ENCODE results near the gene NUP98.
"Not testable (repeated sequence)": the region's sequence is repeated elsewhere in the genome, so short reads cannot be mapped to it uniquely, and the experiment has no call there.

NUP98 gene

DNA sequence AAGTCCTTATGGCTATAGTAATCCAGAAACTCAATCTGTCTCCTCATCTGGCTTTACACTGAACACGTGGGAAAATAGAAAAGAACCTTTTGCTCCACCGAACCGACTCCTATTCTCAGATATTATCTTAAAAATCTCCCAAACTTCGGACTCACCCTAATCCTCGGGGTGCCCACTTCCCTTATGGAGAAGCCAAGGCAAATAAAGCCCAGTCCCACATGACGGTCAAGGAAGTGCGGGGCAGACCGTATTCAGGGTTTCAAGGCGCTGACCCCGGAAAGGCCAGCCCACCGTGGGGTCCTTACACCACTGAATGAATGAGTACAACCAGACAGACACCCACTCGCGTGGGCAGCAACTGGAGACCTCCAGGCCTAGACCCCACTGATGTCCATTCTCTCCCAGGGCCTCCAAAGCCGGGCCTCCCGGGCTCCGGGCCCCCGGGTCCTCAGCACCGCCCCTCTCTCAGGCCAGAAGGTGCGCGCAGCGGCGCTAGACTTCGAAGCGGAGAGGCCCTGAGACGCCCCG lies 489 bp downstream of the NUP98 start:
- TF ChIP-seq, protein P1, sequence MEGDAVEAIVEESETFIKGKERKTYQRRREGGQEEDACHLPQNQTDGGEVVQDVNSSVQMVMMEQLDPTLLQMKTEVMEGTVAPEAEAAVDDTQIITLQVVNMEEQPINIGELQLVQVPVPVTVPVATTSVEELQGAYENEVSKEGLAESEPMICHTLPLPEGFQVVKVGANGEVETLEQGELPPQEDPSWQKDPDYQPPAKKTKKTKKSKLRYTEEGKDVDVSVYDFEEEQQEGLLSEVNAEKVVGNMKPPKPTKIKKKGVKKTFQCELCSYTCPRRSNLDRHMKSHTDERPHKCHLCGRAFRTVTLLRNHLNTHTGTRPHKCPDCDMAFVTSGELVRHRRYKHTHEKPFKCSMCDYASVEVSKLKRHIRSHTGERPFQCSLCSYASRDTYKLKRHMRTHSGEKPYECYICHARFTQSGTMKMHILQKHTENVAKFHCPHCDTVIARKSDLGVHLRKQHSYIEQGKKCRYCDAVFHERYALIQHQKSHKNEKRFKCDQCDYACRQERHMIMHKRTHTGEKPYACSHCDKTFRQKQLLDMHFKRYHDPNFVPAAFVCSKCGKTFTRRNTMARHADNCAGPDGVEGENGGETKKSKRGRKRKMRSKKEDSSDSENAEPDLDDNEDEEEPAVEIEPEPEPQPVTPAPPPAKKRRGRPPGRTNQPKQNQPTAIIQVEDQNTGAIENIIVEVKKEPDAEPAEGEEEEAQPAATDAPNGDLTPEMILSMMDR (IDR thresholded peaks at IDR 0.05; ENCODE audit: insufficient read depth, missing control alignments) = no peak
- DNase-seq (ENCODE audit: insufficient read length, low spot score) (no peak), FAIRE-seq (no peak)

DNA sequence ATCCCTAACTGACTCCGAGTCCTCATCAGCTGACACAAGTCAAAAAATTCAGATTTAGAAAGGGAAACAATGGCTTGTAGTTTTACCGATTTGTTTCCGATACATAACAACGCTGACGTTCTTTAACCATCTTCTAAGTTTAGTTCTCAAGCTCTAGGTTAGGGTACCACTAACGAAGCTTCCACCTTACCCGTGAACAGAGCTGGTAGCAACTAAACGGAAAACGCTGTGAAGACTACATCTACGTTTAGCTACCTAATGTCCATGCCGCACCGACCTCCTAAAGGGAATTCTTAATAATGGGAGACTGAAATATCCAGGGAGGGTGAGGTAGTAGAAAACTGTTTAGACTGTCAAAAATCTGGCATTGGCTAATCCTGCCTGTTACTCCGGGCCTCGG lies 1.0 kb downstream of the NUP98 start:
- TF ChIP-seq, protein P1 (IDR thresholded peaks at IDR 0.05; ENCODE audit: insufficient read depth, missing control alignments) = no peak
- FAIRE-seq (no peak), DNase-seq (ENCODE audit: insufficient read length, low spot score) (no peak)

DNA sequence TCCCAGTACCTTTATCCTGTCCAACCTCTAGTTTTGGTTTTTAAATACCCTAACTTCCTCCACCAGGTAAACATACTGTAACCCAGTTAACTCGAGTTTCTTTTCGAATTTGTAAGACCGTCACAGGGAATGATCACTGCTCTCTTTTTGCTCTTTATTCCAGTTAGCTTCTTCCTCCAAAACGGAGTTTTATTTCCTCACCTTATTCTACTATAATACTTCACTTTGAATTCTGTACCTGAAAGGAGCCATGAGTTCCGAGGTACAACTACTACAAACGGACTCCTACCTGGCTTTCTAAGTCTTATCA lies 1.4 kb downstream of the NUP98 start:
- TF ChIP-seq, protein P1 (IDR thresholded peaks at IDR 0.05; ENCODE audit: insufficient read depth, missing control alignments) = no peak

DNA sequence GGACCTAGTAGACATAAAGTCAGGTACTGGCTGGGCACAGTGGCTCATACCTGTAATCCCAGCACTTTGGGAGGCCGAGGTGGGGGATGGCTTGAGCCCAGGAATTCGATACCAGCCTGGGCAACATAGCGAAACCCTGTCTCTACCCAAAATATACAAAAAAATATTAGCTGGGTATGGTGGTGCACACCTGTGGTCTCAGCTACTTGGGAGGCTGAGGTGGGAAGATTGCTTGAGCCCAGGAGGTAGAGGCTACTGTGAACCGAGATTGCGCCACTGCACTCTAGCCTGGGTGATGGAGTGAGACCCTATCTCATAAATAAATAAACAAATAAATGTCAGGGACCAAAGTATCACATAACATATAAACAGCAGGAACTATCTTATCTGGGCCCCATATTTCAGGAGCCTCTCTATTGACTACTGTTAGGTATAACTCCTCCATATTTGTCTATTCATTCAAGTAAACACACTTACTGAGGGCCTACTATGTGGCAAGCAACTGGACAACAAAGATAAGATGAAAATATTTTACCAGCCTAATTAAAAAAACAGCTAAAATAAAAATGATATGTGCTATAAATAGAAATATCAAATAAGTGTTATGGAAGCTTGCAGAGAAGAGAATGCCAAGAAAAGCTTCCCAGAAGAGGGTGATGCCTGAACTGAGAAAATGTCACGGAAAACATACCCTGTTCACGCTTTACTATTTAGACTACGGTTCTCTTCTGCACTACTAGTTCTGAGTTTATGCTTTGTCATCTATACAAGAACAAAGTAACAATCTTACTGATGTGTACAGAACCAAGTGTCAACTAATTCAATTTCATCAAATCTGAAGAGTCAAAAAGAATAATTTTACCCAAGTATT lies 2.0 kb downstream of the NUP98 start:
- FAIRE-seq (no peak), DNase-seq (ENCODE audit: insufficient read length, low spot score) (no peak)
- TF ChIP-seq, protein P1 (IDR thresholded peaks at IDR 0.05; ENCODE audit: insufficient read depth, missing control alignments) = no peak

More for the DNA sequence above, 1.4 kb downstream of the NUP98 start:
- DNase-seq (ENCODE audit: insufficient read length, low spot score) (no peak), FAIRE-seq (no peak)

DNA sequence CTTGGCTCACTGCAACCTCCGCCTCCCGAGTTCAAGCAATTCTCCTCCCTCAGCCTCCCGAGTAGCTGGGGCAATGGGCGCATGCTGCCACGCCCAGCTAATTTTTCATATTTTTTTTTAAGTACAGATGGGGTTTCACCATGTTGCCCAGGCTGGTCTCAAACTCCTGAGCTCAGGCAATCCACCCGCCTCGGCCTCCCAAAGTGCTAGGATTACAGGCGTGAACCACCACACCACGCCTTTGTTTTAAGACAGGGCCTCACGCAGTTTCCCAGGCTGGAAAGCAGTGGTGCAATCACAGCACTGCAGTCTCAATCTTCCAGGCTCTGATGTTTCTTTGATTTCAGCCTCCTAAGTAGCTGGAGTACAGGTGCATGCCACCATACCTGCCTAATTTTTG lies 3.0 kb downstream of the NUP98 start:
- not testable (repeated sequence) for DNase-seq (ENCODE audit: insufficient read length, low spot score); FAIRE-seq

DNA sequence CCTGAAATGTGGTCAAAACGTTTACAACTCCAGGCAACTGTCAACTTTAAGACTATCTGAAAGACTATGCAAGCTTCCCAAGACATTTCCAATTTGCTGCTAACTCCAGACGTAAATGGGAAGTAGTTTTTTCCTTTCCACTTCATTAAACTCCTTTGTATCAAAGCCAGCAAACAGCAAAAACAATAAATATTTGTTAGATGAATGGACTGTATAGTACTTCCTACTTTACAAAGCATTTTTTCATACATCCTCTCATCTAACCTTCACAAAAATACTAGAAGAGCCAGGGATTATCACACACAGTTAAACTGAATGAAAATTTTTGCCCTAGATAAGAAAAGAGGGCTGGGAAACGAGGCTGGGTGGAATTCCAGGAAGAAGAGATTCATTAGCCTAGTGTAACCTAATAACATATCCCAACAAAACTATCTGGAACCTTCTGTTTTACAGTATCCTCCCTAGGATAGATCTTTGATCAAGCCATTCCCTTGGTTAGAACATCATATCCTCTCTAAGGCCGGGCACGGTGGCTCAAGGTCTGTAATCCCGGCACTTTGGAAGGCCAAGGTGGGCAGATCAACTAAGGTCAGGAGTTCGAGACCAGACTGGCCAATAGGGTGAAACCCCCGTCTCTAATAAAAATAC lies 10.4 kb downstream of the NUP98 start:
- DNase-seq (ENCODE audit: insufficient read length, low spot score) (no peak), FAIRE-seq (no peak)
- TF ChIP-seq, protein P1 (IDR thresholded peaks at IDR 0.05; ENCODE audit: insufficient read depth, missing control alignments) = no peak

DNA sequence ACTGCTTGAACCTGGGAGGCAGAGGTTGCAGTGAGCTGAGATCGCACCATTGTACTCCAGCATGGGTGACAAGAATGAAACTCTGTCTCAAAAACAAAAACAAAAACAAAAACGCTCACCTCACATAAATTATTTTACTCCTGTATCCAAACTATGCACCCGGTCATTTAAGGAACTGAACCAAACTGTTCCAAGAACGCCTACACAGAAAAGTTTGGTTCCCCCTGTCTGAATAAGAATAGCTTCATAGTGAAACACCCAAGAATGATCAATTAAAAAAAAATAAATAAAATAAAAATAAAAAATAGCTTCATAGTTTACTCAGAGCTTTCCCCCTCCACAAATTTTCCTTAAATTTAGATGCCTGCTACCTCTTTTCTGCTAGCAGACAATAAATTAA lies 13.7 kb downstream of the NUP98 start:
- DNase-seq (ENCODE audit: insufficient read length, low spot score) = no peak
- TF ChIP-seq, protein P1 (IDR thresholded peaks at IDR 0.05; ENCODE audit: insufficient read depth, missing control alignments) = no peak
- no peak for FAIRE-seq
